Ascending aorta (tissue), 2 donors: Measurements from ENCODE around the gene USP3. TPM values are rescaled to one million over a fixed set of nuclear protein-coding genes. Genes with fewer than 3 reads are reported as not detected.

ENCODE experiments used
- DNase-seq, 2 donors: peaks; one replicate each; pipeline ENCODE4 v3.0.0-alpha.2; 2019; ENCODE audit warnings: low spot score in 2 of 2
- H3K27ac ChIP-seq, 2 donors: fragments of 200-600 bp; sonication (generic); one replicate each; pipeline ENCODE4 v1.5.1; 2016 to 2017; ENCODE audit warnings: mild to moderate bottlenecking in 1 of 2
- H3K27me3 ChIP-seq: fragments of 200-600 bp; sonication (generic); one replicate; pipeline ENCODE4 v1.5.1; 2017
- H3K36me3 ChIP-seq, 2 donors: fragments of 200-600 bp; sonication (generic); one replicate each; pipeline ENCODE4 v1.5.1; 2016
- H3K4me1 ChIP-seq, 2 donors: fragments of 200-600 bp; sonication (generic); one replicate each; pipeline ENCODE4 v1.5.1; 2016 to 2017; ENCODE audit warnings: mild to moderate bottlenecking in 1 of 2
- H3K4me3 ChIP-seq, 2 donors: fragments of 200-600 bp; sonication (generic); one replicate each; pipeline ENCODE4 v1.5.1; 2016 to 2017; ENCODE audit warnings: mild to moderate bottlenecking in 1 of 2
- H3K9me3 ChIP-seq, 2 donors: fragments of 200-600 bp; sonication (generic); one replicate each; pipeline ENCODE4 v1.5.1; 2016
- intact Hi-C: fragments of 100-400 bp; cut with DNase I; formaldehyde crosslinking; loops from one replicate; pipeline ENCODE4 v1.15.1; 2023
- total RNA-seq: library from RNA; depleted of rRNA; stranded (reverse); fragments of >200 nt; gene quantifications from one replicate; pipeline ENCODE4 v1.1.0, GENCODE V29; 2016
- TF ChIP-seq, protein P1 (sequence below), 3 experiments: fragments of 200-600 bp in 2 of 3; fragments of 450-650 bp in 1 of 3; sonication (generic) in 2 of 3; IDR thresholded peaks; one replicate each; pipeline ENCODE4 v1.5.1; 2016 to 2019; ENCODE audit warnings: antibody characterized with exemption in 3 of 3, mild to moderate bottlenecking in 1 of 3, moderate library complexity in 1 of 3

USP3 gene
- total RNA-seq, 1 donor from 2014 or later, result 61.9 TPM

GRCh38 chr15:63623232-63623969 is 119.0 kb downstream of the USP3 start:
- Histone ChIP-seq H3K4me1 (no peaks in the 10 kb centered on the region), H3K36me3 (peaks cover 40 to 68% of the 10 kb centered on the region in 2 donors), H3K27ac (peak overlapping the region in 1 of 2 donors; percentile 5), H3K27me3 (no peaks in the 10 kb centered on the region), H3K4me3 (no peak overlapping the region), H3K9me3 (no peaks in the 10 kb centered on the region)
- intact Hi-C loops, result no loop called here
- TF ChIP-seq, protein P1, sequence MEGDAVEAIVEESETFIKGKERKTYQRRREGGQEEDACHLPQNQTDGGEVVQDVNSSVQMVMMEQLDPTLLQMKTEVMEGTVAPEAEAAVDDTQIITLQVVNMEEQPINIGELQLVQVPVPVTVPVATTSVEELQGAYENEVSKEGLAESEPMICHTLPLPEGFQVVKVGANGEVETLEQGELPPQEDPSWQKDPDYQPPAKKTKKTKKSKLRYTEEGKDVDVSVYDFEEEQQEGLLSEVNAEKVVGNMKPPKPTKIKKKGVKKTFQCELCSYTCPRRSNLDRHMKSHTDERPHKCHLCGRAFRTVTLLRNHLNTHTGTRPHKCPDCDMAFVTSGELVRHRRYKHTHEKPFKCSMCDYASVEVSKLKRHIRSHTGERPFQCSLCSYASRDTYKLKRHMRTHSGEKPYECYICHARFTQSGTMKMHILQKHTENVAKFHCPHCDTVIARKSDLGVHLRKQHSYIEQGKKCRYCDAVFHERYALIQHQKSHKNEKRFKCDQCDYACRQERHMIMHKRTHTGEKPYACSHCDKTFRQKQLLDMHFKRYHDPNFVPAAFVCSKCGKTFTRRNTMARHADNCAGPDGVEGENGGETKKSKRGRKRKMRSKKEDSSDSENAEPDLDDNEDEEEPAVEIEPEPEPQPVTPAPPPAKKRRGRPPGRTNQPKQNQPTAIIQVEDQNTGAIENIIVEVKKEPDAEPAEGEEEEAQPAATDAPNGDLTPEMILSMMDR (IDR thresholded peaks at IDR 0.05), result no peak
- no peak for DNase-seq

GRCh38 chr15:63626955-63627354 is 122.6 kb downstream of the USP3 start:
- no peak for DNase-seq
- TF ChIP-seq, protein P1 (IDR thresholded peaks at IDR 0.05), result no peak
- intact Hi-C loops, result no loop called here

GRCh38 chr15:63628123-63628822 is 123.9 kb downstream of the USP3 start:
- H3K4me1 ChIP-seq, result no peaks in the 10 kb centered on the region
- no peak overlapping the region for H3K4me3 ChIP-seq
- intact Hi-C loops, result no loop called here
- H3K9me3 ChIP-seq, result no peaks in the 10 kb centered on the region
- H3K27ac ChIP-seq, result no peak overlapping the region
- TF ChIP-seq, protein P1 (IDR thresholded peaks at IDR 0.05), result no peak
- H3K36me3 ChIP-seq, result peaks cover 54 to 96% of the 10 kb centered on the region in 2 donors
- H3K27me3 ChIP-seq, result no peaks in the 10 kb centered on the region
- no peak for DNase-seq

More at GRCh38 chr15:63626955-63627354, 122.6 kb downstream of the USP3 start:
- H3K4me1 ChIP-seq, result no peaks in the 10 kb centered on the region
- no peaks in the 10 kb centered on the region for H3K27me3 ChIP-seq
- H3K4me3 ChIP-seq, result no peak overlapping the region
- H3K36me3 ChIP-seq, result peaks cover 49 to 96% of the 10 kb centered on the region in 2 donors
- H3K9me3 ChIP-seq, result no peaks in the 10 kb centered on the region
- H3K27ac ChIP-seq, result no peak overlapping the region

DNA sequence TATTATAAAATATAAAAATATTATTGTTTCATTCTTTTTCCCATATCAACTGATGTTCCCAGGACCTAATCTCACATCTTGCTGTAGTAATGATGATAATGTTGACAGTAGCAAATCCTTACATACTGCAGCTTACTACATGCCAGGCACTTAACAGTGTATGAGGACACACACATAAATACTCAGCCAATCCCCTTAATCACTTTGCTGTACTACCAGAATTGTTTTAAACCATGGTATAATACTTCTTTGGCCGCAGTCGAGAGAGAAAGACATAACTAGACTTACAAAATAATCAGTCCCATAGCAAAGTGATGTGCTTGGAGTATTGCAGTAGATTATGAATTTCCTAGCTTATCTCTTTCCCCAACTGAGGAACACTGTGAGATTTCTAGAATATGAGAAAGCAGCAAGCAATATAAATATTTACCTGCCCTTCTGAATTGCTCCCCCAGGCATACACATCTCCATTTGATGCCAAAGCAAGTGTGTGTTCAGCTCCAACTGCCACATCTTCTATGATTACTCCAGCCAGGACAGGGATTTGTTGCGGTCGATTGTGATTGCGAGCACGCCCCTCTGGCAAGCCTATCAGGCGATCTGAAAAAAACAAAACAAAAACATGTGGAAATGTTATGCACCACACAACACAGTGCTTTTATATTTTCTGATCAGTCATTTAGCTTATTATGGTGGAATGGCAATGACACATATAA is 125.8 kb downstream of the USP3 start:
- DNase-seq, result no peak
- H3K4me3 ChIP-seq, result no peak overlapping the region
- H3K9me3 ChIP-seq, result no peaks in the 10 kb centered on the region
- H3K27me3 ChIP-seq, result no peaks in the 10 kb centered on the region
- no peak overlapping the region for H3K27ac ChIP-seq
- H3K4me1 ChIP-seq, result no peaks in the 10 kb centered on the region
- intact Hi-C loops, result no loop called here
- peaks cover 69 to 93% of the 10 kb centered on the region in 2 donors for H3K36me3 ChIP-seq
- TF ChIP-seq, protein P1 (IDR thresholded peaks at IDR 0.05), result no peak

GRCh38 chr15:63633312-63633711 is 128.9 kb downstream of the USP3 start:
- DNase-seq, result no peak
- Histone ChIP-seq H3K4me3 (no peak overlapping the region), H3K36me3 (peaks cover 67 to 95% of the 10 kb centered on the region in 2 donors), H3K4me1 (no peaks in the 10 kb centered on the region), H3K27me3 (no peaks in the 10 kb centered on the region), H3K9me3 (no peaks in the 10 kb centered on the region), H3K27ac (no peak overlapping the region)
- TF ChIP-seq, protein P1 (IDR thresholded peaks at IDR 0.05), result no peak
- intact Hi-C loops, result no loop called here
